ENCODE measurements around the gene SV2A.
A peak's percentile ranks its signal among the peaks of the same experiment; 100 is the strongest.
"Not testable (repeated sequence)": the region's sequence is repeated elsewhere in the genome, so short reads cannot be mapped to it uniquely, and the experiment has no call there.

SV2A gene, protein sequence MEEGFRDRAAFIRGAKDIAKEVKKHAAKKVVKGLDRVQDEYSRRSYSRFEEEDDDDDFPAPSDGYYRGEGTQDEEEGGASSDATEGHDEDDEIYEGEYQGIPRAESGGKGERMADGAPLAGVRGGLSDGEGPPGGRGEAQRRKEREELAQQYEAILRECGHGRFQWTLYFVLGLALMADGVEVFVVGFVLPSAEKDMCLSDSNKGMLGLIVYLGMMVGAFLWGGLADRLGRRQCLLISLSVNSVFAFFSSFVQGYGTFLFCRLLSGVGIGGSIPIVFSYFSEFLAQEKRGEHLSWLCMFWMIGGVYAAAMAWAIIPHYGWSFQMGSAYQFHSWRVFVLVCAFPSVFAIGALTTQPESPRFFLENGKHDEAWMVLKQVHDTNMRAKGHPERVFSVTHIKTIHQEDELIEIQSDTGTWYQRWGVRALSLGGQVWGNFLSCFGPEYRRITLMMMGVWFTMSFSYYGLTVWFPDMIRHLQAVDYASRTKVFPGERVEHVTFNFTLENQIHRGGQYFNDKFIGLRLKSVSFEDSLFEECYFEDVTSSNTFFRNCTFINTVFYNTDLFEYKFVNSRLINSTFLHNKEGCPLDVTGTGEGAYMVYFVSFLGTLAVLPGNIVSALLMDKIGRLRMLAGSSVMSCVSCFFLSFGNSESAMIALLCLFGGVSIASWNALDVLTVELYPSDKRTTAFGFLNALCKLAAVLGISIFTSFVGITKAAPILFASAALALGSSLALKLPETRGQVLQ

DNA sequence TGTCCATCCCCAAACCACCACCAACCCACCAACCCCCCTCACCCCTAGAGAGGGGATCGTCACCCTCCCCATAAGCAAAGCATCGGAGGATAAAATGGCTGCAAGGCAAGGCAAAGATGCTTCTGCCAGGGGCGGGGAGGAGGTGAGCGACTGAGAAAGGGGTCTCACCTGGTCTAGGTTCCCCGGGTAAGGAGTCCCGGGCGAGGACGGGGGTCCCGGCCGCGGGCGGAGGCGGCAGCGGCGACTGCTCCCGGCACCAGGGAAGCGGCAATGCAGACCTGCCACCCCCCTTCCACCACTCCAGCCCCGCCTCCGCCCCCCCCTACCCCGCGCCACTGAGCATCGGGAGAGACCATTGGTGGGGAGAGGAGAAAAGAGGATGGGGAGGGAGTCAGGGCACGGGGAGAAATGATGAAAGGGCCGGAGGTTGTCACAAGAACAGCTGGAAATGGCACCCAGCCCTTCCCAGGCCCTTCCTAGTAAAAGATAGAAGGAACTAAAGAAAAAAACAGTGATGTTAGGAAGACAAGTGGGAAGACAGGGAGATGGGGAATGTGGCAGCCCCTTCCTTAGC, at the start of gene SV2A:
Gene SV2A (minus strand): TSS at position 274 of the 574 bp plus-strand sequence. CDS start 4,004 bp downstream, outside the sequence.
- no peak for DNase-seq

DNA sequence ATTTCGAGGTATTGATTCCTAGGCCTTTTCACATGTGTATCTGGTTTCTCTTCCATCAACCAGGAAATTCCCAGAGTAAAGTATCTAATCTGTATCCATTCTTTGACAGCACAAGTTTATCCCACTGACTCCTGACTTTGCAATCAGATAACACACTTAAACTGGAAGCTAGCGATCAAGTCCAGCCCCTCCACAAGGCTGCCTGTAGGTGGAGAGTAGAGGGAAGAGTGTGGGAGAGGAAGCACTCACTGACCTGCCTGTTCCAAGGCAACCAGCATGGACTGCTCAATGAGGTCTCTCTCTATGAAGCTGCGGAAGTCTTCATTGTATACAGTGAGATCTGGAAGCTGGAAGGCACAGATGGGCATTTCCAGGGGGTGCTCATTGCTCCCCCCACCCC, 49.4 kb upstream of the SV2A start:
- DNase-seq, result no peak

DNA sequence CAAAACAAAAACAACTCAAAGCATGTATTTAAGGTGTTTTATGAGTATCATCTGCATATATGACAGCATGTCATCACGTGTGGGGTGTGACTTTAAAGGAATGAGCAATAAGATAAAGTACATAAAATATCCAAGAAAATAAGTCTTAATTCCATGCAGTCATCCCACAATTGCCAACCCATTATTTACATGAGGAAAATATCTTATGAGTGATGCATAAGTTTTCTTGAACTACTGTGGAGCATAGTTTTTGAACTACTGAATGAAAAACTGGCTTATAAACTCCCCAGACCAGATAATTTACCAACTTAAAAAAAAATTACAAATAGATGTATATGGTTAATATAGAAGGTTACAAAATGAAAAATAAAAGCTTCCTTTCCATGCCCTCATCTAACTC, 48.8 kb upstream of the SV2A start:
- DNase-seq, result no peak

DNA sequence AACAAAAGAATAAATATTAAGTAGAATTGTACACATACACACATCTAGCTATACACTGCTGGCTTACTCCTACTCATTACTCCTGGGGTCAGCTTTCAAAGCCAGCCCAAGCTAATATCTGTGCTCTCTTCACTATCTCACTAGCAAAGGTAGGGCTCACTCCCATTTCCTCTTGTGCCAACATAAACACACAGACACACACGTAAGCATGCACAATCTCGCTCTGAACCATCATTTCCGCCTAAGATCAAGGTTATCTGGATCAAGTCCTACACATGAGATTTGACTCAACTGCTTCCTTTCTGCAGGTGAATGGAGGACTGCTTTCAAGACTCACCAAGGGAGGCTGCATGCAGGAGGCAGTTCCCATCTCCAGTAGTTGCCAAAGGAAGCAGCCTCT, 47.8 kb upstream of the SV2A start:
- no peak for DNase-seq

GRCh38 chr1:149963358-149963757, 45.7 kb upstream of the SV2A start:
- DNase-seq, result no peak

GRCh38 chr1:149962736-149963135, 45.1 kb upstream of the SV2A start:
- no peak for DNase-seq

DNA sequence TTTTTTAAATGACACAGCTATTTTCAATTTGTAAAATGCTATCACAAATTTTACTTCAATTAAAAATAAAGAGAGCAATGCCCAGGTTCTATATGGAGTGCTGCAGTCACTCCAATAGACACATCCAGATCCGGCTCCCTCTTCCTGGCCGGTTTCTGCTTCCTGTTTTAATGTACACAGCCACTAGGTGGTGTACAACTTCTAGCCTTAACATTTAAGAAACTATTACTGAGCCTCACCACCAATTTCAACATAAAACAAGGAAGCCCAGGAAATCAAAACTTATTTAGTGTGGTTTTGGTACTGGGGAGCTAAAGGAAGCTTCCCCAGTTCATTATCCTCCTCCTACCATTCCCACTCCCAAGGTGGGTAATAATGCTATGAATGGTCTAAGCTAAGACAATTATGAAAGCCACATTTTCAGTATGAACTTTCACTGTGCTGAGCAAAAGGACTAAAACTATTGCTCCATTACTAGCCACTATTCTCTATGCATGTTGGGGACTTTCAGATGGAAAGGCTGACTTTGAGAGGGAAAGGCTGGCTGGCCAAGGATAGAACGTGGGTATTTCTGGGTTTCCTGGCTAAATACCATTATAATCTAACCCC, 44.5 kb upstream of the SV2A start:
- DNase-seq, result peak; percentile 48

DNA sequence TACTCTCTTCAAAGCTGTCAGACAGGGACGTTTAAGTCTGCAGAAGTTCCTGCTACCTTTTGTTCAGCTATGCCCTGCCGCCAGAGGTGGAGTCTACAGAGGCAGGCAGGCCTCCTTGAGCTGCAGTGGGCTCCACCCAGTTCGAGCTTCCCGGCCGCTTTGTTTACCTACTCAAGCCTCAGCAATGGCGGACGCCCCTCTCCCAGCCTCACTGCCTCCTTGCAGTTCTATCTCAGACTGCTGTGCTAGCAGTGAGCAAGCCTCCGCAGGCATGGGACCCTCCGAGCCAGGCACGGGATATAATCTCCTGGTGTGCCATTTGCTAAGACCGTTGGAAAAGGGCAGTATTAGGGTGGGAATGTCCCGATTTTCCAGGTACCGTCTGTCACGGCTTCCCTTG, 39.9 kb upstream of the SV2A start:
- not testable (repeated sequence) for DNase-seq

DNA sequence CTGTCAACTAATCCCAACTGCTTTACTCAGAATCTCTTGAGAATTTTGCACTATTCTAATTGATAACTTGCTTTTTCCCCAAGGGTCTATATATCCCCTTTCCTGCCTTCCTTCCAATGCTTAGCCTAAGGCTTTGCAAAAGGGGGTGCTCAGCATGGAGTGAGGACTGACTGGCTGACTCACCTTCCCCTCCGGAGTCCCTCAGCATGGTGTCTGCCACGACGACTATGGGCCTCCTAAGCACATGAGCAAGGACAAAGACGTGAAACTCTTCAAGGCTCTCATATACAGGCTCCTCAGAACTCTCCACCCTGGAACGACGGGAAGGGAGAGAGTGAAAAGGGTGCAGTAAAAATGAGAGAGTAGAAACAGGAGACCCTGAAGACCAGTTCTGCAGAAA, 32.3 kb upstream of the SV2A start:
- no peak for DNase-seq

DNA sequence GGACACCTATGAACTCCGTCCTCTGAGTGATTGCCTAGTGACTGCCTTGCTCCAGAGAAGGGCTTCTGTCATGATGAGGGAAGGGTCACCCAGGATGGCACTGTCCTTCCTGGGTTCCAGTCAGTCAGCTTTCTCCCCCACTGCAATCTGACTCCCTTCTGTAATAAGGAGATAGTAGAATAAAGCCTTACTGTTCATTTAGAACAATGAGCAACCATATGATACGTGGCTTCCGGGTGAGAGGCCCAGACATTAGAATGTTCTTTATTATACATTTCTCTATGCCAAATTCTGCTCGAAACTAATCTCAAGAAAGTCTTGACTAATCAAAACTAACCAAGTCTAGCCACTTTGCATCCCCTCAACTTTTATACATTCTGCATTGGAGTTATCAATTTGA, 27.6 kb upstream of the SV2A start:
- DNase-seq, result no peak

DNA sequence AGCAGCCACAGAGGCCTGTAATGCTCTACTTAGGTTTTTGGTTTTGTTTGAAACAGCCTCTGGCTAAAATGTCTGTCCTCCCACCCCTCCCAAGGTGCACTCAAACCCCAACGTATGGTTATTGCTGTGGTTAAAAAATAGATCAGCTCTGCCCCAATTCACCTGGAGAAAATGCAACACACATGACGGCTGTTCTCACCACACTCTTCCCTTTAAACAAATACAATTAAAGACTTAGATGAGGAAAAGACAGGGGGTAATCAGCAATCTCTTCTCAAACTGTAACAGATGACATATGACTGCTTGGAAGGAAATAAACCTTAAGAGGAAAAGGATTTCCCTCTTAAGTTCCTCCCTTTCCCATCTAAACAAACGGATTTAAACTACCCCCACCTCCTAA, 25.2 kb upstream of the SV2A start:
- DNase-seq, result no peak

DNA sequence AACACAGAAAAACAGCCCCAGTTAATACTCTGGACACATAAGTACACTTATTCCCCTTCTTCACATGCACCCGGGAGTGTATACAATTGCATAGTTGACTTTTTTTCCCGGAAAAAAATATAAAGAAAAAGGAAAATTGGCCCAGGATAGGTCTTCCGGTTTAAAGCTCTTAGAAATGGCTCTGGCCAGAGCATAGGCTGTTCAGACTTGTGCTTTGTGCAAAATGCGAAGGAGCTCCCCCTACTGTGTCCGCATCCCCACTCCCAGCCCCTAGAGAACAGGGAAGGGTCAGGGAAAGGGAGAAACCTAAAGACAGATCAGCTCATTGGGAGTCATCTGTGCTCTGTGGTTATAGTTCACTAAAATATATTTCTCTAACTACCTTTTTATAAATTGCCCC, 24.6 kb upstream of the SV2A start:
- DNase-seq, result no peak

DNA sequence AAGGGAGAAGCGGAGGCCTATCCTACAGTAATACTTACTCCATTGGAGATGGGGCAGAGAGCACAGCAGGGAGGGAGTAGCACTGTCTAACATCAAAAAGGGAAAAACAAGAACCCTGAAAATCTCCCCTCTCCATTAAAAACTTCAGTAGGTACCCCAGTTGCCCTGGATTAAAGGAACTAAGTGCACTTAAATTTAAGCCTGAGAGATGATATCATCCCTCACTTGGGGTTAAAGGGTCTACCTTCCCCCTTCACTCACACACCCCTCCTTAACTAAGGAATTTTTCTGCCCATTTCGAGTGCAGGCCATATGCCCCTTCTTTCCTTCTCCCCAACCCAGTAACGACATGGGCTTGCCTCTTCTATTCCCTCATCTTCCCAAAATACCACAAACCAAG, 22.8 kb upstream of the SV2A start:
- no peak for DNase-seq

GRCh38 chr1:149938668-149939003, 21.0 kb upstream of the SV2A start:
- not testable (repeated sequence) for DNase-seq

- no peak for DNase-seq
These were observed 20.1 kb upstream of the SV2A start for GRCh38 chr1:149937759-149938158.

GRCh38 chr1:149936992-149937705, 19.5 kb upstream of the SV2A start:
- DNase-seq, result no peak

GRCh38 chr1:149936170-149936991, 18.7 kb upstream of the SV2A start, which contains the start of gene MTMR11:
Gene MTMR11 (minus strand): TSS chr1:149936879. CDS start chr1:149936647, 232 bp downstream.
- DNase-seq, result no peak

DNA sequence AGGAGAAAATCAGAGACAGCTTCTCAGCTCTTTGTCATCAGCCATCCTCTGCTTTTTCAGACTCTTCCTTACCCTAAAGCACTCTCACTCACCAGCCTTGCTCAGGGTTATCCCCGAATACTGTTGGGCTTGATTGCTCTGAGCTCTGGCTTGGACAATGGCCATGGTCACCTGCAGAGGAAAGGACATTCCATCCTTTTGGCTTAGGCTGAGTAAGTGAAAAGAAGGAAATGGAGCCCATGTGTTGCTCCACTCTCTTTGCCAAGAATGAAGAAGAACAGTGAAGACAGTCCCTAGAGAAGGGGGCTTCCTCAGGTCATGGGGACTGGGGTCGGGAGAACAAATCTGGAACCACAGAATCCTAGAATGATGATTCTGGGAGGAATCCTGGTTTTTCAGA, 16.7 kb upstream of the SV2A start:
- no peak for DNase-seq

DNA sequence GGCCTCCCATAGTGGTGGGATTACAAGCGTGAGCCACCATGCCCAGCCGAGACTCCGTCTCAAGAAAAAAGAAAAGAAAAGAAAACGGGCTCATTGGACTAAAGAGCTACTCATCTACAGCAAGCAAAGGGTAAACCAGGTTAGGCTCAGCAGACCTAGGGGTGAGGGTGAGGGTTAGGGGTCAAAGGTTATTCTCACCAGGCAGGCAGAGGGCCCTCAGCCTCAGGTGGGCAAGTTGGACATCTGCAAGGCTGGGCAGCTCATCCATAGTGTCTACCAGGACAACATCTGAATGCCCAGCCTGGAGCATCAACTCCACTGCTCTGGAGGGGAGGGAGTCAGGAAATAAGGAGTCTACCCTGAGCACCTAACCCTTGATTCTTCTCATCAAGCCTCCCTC, 15.6 kb upstream of the SV2A start:
- DNase-seq, result no peak

DNA sequence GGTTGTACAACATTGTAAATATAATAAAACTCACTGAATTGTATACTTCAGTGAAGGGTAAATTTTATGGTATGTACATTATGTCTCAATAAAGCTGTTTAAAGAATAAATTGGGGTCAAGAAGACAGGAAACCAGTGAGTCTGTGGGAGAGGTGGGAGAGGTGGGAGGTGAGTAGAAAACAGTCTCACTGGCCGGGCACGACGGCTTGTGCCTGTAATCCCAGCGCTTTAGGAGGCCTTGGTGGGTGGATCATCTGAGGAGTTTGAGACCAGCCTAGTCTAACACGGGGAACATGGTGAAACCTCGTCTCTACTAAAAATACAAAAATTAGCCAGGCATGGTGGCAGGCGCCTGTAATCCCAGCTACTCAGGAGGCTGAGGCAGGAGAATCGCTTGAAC, 14.8 kb upstream of the SV2A start:
- no peak for DNase-seq

GRCh38 chr1:149931212-149931790, 13.7 kb upstream of the SV2A start:
- no peak for DNase-seq

DNA sequence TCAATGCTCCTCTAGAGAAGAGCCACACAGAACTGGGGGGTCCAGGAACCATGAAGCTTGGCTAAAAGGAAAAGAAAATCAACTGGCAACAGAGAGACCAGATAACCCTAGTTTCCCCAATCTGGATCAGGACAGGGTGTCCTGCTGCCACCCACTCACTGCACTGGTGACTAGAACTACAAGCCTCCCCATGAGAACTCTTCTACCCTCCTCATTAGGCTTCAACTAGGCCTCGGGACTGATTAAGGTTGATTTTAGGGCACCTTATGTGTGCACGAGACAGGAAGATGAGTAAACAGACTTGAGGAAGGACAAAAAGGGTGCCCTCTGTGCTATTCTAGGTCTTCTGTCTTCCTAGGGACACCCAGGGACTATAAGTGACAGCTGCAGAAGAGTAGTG, 12.2 kb upstream of the SV2A start:
- DNase-seq, result no peak
